WI38 (cell line): ENCODE results near the gene TSC22D4.
A peak's percentile ranks its signal among the peaks of the same experiment; 100 is the strongest.
"Not testable (repeated sequence)": the region's sequence is repeated elsewhere in the genome, so short reads cannot be mapped to it uniquely, and the experiment has no call there.

Experiments used
- H3K4me3 ChIP-seq: 2 replicates; pipeline ENCODE4 v1.5.1; 2011; ENCODE audit warnings: low read depth, mild to moderate bottlenecking, control low read depth, low read length
- TF ChIP-seq, protein P1 (sequence below): IDR thresholded peaks from 2 replicates; pipeline ENCODE4 v1.5.1; 2012; ENCODE audit warnings: low read depth, mild to moderate bottlenecking, control low read depth, low read length

TSC22D4 gene

DNA sequence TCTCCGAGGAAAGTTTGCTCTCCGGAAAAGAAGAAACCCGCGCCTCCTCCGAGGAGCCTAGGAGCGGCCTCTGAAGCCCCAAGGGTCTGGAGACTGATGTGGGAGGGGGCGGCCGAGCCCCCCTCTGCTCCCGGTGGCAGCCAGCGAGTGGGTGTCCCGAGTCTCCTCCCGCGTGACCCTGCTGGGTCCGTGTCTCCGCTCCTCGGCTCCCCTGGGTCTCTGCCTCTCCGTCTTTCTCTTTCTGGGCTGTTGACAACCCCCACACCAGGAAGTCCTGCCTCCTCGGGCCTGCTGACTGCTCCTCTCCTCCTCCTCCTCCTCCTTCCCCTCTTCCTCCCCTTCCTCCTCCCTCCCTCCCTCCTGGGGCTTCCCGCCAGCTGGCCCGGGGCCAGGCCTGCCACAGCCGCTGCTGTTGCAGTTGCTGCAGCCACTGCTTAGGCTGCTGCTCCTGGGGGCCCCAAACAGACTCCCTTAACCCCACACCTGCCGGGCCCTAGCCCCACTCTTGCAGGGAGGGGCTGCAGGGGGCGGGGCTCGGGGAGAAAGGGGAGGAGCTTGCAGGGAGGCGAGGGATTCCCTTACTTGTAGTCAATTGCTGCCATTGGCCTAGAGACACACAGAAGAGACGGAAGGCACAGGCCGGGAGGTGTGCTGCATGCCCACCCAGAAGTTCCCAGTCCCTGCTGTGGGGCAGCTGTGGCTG, at the start of gene TSC22D4:
TSS of gene TSC22D4 (minus strand) at position 257 of the 703 bp plus-strand sequence. CDS start 1,176 bp downstream, outside the sequence.
- TF ChIP-seq, protein P1, sequence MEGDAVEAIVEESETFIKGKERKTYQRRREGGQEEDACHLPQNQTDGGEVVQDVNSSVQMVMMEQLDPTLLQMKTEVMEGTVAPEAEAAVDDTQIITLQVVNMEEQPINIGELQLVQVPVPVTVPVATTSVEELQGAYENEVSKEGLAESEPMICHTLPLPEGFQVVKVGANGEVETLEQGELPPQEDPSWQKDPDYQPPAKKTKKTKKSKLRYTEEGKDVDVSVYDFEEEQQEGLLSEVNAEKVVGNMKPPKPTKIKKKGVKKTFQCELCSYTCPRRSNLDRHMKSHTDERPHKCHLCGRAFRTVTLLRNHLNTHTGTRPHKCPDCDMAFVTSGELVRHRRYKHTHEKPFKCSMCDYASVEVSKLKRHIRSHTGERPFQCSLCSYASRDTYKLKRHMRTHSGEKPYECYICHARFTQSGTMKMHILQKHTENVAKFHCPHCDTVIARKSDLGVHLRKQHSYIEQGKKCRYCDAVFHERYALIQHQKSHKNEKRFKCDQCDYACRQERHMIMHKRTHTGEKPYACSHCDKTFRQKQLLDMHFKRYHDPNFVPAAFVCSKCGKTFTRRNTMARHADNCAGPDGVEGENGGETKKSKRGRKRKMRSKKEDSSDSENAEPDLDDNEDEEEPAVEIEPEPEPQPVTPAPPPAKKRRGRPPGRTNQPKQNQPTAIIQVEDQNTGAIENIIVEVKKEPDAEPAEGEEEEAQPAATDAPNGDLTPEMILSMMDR: no peak
- peak within 1 kb of the TSS; percentile 94 for H3K4me3 ChIP-seq

DNA sequence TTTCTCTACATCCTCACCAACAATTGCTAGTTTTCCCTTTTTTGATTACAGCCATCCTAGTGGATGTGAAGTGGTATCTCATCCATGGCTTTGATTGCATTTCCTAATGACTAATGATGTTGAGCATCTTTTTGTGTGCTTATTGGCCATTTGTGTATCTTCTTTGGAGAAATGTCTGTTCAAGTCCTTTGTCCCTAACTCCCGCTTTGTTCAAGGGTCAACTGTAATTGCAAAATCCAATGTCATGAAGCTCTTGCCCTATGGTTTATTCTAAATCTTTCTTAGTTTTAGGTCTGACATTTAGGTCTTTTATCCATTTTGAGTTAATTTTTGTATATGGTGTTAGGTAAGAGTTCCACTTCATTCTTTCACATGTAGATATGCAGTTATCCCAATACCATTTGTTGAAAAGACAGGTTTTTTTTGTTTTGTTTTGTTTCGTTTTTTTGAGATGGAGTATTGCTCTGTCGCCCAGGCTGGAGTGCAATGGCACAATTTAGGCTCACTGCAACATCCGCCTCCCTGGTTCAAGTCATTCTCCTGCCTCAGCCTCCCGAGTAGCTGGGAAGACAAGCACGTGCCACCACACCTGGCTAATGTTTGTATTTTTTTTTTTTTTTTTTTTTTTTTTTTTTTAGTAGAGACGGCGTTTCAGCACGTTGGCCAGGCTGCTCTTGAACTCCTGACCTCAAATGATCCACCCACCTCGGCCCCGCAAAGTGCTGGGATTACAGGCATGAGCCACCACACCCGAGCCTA, 49.3 kb upstream of the TSC22D4 start:
- H3K4me3 ChIP-seq: not testable (repeated sequence)

DNA sequence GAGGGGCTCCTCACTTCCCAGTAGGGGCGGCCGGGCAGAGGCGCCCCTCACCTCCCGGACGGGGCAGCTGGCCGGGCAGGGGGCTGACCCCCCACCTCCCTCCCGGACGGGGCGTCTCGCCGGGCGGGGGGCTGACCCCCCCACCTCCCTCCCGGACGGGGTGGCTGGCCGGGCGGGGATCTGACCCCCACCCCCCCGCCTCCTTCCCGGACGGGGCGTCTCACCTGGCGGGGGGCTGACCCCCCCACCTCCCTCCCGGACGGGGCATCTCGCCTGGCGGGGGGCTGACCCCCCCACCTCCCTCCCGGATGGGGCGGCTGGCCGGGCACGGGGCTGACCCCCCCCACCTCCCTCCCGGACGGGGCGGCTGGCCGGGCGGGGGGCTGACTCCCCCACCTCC, 44.2 kb upstream of the TSC22D4 start:
- H3K4me3 ChIP-seq: not testable (repeated sequence)

DNA sequence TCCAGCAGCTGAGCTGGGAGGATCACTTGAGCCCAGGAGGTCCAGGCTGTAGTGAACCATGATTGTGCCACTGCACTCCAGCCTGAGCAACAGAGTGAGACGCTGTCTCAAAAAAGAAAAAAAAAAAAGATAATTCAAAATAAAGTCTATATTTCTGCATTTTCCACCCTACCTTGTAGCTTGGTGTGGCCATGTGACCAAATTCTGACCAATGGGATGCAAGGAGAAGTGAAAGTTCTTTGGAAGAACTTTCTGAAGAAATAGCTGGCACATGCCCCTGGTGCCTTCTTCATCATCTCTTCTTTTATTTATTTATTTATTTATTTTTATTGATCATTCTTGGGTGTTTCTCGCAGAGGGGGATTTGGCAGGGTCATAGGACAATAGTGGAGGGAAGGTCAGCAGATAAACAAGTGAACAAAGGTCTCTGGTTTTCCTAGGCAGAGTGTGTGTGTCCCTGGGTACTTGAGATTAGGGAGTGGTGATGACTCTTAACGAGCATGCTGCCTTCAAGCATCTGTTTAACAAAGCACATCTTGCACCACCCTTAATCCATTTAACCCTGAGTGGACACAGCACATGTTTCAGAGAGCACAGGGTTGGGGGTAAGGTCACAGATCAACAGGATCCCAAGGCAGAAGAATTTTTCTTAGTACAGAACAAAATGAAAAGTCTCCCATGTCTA, 43.0 kb upstream of the TSC22D4 start:
- not testable (repeated sequence) for H3K4me3 ChIP-seq

- no peak overlapping the region for H3K4me3 ChIP-seq
- TF ChIP-seq, protein P1: no peak
Observed at GRCh38 chr7:100521076-100521475, 42.1 kb upstream of the TSC22D4 start.

DNA sequence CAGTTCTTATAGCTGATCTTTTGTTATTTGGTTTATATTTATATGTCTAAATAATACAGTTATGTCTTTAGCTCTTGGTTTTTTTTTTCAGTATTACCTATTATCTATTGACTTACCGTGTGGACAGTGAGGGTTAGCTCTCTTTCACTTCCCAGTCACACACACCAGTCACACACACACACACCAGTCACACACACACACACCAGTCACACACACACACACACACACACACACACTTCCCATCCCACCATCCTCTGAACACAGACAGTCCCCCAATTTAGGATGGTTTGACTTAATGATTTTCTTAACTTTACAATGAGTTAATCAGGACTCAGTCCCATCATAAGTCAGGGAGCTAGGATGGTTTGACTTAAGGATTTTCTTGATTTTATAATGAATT, 41.1 kb upstream of the TSC22D4 start:
- no peak overlapping the region for H3K4me3 ChIP-seq
- TF ChIP-seq, protein P1: no peak

DNA sequence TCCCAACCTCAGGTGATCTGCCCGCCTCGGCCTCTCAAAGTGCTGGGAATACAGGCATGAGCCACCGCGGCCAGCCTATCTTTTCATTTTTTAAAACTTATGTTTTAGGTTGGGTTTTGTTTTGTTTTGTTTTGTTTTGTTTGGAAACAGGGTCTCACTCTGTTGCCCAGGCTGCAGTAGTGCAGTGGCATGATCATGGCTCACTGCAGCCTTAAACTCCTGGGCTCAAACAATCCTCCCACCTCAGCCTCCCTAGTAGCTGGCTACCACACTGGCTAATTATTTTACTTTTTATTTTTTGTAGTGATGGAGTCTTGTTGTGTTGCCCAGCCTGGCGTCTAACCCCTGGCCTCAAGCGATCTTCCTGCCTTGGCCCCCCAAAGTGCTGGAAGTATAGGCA, 40.6 kb upstream of the TSC22D4 start:
- no peak overlapping the region for H3K4me3 ChIP-seq
- TF ChIP-seq, protein P1: no peak

DNA sequence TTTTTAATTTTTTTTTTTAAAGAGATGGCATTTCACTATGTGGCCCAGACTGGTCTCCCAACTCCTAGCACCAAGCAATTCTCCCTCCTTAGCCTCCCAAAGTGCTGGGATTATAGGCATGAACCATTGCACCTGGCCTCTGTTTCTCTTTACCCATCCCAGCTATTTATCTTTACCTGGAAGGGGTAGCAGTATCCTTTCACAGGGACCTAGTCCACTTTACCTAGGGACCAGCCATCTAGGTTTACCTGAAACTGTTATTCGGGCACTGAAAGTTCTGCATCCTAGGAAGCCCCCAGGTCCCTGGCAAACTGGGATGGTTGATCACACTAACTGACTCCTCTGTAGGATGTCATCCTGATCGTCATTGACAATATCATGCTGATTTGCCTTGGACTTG, 38.3 kb upstream of the TSC22D4 start:
- TF ChIP-seq, protein P1: no peak
- H3K4me3 ChIP-seq: no peak overlapping the region
